HG02642 (cell line): ENCODE results near the gene PDZD7.
A peak's percentile ranks its signal among the peaks of the same experiment; 100 is the strongest.

Experiments
- ATAC-seq: cut with Tn5 transposase; IDR thresholded peaks from one replicate; pipeline ENCODE4 v1.9.1; 2021; ENCODE audit warnings: mild to moderate bottlenecking; ENCODE audit not compliant: unreplicated experiment, poor library complexity

PDZD7 gene

GRCh38 chr10:101022967-101023705, 7.8 kb downstream of the PDZD7 start:
- ATAC-seq: no peak

GRCh38 chr10:101021692-101022251, 9.2 kb downstream of the PDZD7 start:
- no peak for ATAC-seq

GRCh38 chr10:101021239-101021638, 9.7 kb downstream of the PDZD7 start:
- ATAC-seq: no peak

- ATAC-seq: no peak
These were observed 10.4 kb downstream of the PDZD7 start for GRCh38 chr10:101020427-101021075.

- ATAC-seq: no peak
These were observed 11.6 kb downstream of the PDZD7 start for GRCh38 chr10:101019440-101019703.

- ATAC-seq: no peak
These were observed 12.1 kb downstream of the PDZD7 start for GRCh38 chr10:101018600-101019439.

- no peak for ATAC-seq
These were observed 12.8 kb downstream of the PDZD7 start for GRCh38 chr10:101018118-101018599.

GRCh38 chr10:101016814-101017213, 14.1 kb downstream of the PDZD7 start:
- no peak for ATAC-seq

GRCh38 chr10:101015582-101015973, 15.4 kb downstream of the PDZD7 start:
- ATAC-seq: no peak

- no peak for ATAC-seq
These were observed 15.9 kb downstream of the PDZD7 start for GRCh38 chr10:101014966-101015581.

- ATAC-seq: no peak
These were observed 16.6 kb downstream of the PDZD7 start for GRCh38 chr10:101014230-101014884.

- no peak for ATAC-seq
These were observed 17.5 kb downstream of the PDZD7 start for GRCh38 chr10:101013365-101013825.

- peak; percentile 73 for ATAC-seq
These were observed 18.2 kb downstream of the PDZD7 start for GRCh38 chr10:101012525-101013364.

- no peak for ATAC-seq
These were observed 19.2 kb downstream of the PDZD7 start for GRCh38 chr10:101011517-101012423.

- ATAC-seq: no peak
These were observed 20.6 kb downstream of the PDZD7 start for GRCh38 chr10:101010329-101010728.

GRCh38 chr10:101008823-101009423, 22.0 kb downstream of the PDZD7 start:
- ATAC-seq: no peak
